Thoracic aorta (tissue), 2 donors: ENCODE measurements around the gene ADAMTS14. TPM values are rescaled to one million over a fixed set of nuclear protein-coding genes. Genes with fewer than 3 reads are reported as not detected.

Experiments
- ATAC-seq: fragments of 150-250 bp; one replicate; pipeline ENCODE4 v1.8.0; 2017; ENCODE audit warnings: low read depth; ENCODE audit not compliant: insufficient number of reproducible peaks, low FRiP score
- DNase-seq: peaks from one replicate; pipeline ENCODE4 v3.0.0-alpha.2; 2020; ENCODE audit warnings: low spot score
- H3K27ac ChIP-seq, 2 donors: fragments of 200-600 bp; sonication (generic); 1 replicate in 1 of 2; 2 replicates in 1 of 2; pipeline ENCODE4 v1.5.1; 2016; ENCODE audit warnings: mild to moderate bottlenecking in 2 of 2, moderate library complexity in 2 of 2
- H3K27me3 ChIP-seq: fragments of 200-600 bp; sonication (generic); replicated peaks from 2 replicates; pipeline ENCODE4 v1.6.0; 2016; ENCODE audit warnings: mild to moderate bottlenecking; ENCODE audit not compliant: insufficient read depth
- H3K36me3 ChIP-seq: fragments of 200-600 bp; sonication (generic); one replicate; pipeline ENCODE4 v1.5.1; 2016
- H3K4me1 ChIP-seq, 2 donors: fragments of 200-600 bp; sonication (generic); 1 replicate in 1 of 2; 2 replicates in 1 of 2; pipeline versions ENCODE4 v1.5.1 to v1.6.0; 2016; ENCODE audit warnings: low read depth in 2 of 2, mild to moderate bottlenecking in 1 of 2; ENCODE audit not compliant: control insufficient read depth in 1 of 2
- H3K4me3 ChIP-seq: fragments of 200-600 bp; sonication (generic); 2 replicates; pipeline ENCODE4 v1.5.1; 2016; ENCODE audit warnings: mild to moderate bottlenecking
- H3K9me3 ChIP-seq: fragments of 200-600 bp; sonication (generic); 2 replicates; pipeline ENCODE4 v1.5.1; 2016
- total RNA-seq, 2 donors: library from RNA; depleted of rRNA; stranded (reverse); fragments of >200 nt; gene quantifications; one replicate each; pipeline versions ENCODE4 v1.1.0 to v1.2.3, GENCODE V29; 2016
- TF ChIP-seq, protein P1 (sequence below): fragments of 200-600 bp; sonication (generic); IDR thresholded peaks from one replicate; pipeline ENCODE4 v1.5.1; 2019; ENCODE audit warnings: antibody characterized with exemption

The ADAMTS14 gene, protein sequence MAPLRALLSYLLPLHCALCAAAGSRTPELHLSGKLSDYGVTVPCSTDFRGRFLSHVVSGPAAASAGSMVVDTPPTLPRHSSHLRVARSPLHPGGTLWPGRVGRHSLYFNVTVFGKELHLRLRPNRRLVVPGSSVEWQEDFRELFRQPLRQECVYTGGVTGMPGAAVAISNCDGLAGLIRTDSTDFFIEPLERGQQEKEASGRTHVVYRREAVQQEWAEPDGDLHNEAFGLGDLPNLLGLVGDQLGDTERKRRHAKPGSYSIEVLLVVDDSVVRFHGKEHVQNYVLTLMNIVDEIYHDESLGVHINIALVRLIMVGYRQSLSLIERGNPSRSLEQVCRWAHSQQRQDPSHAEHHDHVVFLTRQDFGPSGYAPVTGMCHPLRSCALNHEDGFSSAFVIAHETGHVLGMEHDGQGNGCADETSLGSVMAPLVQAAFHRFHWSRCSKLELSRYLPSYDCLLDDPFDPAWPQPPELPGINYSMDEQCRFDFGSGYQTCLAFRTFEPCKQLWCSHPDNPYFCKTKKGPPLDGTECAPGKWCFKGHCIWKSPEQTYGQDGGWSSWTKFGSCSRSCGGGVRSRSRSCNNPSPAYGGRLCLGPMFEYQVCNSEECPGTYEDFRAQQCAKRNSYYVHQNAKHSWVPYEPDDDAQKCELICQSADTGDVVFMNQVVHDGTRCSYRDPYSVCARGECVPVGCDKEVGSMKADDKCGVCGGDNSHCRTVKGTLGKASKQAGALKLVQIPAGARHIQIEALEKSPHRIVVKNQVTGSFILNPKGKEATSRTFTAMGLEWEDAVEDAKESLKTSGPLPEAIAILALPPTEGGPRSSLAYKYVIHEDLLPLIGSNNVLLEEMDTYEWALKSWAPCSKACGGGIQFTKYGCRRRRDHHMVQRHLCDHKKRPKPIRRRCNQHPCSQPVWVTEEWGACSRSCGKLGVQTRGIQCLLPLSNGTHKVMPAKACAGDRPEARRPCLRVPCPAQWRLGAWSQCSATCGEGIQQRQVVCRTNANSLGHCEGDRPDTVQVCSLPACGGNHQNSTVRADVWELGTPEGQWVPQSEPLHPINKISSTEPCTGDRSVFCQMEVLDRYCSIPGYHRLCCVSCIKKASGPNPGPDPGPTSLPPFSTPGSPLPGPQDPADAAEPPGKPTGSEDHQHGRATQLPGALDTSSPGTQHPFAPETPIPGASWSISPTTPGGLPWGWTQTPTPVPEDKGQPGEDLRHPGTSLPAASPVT
- 1 to 10 TPM in 1 of 2 donors, not detected in 1; 1.3 TPM for total RNA-seq

DNA sequence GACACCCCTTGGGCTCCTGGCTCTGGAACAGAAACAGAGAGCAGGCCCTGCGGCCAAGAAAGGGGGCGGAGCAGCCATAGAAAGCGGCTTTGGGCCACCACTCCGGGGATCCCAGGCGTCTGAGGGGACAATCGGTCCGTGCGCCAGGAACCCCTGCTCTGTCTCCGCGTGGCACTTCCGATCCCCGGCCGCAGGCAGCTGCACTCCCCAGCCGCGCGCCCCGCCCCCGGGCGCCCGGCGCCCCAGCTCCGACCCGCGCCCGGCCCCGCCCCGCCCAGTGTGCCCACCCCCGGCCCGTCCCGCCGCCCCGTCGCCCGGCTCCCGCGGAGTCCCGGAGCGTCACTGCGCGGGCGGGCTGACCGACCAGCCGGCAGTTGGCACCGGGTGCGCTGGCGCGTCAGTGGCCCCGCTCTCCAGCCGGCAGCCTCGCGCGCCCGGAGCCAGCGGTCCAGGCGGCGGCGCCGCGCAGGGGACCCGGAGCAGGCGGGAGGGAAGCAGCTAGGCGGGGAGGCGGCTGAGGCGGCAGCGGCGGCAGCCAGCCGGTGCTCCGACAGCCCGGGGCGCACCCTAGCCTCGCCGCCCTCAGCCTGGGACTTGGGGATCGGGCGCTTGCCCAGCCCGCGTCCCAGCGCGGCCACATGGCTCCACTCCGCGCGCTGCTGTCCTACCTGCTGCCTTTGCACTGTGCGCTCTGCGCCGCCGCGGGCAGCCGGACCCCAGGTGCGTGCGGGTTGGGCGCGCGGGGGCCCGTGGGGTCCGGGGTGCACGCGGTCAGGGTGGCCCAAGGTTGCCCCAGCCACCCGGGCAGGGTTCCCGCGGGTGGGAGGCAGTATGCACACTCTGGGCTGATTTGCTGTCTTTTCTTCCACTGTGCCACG lies at the start of gene ADAMTS14:
Gene ADAMTS14 (plus strand): TSS at position 342 of the 878 bp plus-strand sequence. CDS start 297 bp downstream, at position 639.
- no peak within 1 kb of the TSS for H3K27ac ChIP-seq
- TF ChIP-seq, protein P1, sequence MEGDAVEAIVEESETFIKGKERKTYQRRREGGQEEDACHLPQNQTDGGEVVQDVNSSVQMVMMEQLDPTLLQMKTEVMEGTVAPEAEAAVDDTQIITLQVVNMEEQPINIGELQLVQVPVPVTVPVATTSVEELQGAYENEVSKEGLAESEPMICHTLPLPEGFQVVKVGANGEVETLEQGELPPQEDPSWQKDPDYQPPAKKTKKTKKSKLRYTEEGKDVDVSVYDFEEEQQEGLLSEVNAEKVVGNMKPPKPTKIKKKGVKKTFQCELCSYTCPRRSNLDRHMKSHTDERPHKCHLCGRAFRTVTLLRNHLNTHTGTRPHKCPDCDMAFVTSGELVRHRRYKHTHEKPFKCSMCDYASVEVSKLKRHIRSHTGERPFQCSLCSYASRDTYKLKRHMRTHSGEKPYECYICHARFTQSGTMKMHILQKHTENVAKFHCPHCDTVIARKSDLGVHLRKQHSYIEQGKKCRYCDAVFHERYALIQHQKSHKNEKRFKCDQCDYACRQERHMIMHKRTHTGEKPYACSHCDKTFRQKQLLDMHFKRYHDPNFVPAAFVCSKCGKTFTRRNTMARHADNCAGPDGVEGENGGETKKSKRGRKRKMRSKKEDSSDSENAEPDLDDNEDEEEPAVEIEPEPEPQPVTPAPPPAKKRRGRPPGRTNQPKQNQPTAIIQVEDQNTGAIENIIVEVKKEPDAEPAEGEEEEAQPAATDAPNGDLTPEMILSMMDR: no peak
- ATAC-seq: no peak

DNA sequence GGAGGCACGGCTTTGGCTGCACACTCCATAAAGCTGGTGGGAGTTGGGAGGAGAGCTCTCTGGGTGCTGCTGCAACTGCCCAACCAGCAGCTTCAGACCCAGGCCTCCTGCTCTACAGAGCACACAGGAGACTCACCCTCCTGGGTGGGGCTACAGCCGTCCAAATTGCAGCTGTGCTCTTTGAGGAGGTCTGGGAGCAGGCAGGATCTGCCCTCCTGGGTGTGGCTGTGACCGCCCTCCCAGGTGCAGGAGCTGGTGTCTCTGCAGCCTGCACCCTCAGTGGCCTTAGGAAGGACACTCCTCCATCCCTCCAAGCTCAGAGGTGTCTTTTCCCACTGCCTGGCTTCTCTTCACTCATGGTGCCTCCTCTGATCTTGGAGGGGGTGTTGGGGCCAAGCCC lies 49.8 kb upstream of the ADAMTS14 start:
- no peak for DNase-seq
- peaks cover 5% of the 10 kb centered on the region for H3K9me3 ChIP-seq
- ATAC-seq: no peak
- H3K27ac ChIP-seq: no peak overlapping the region
- H3K36me3 ChIP-seq: no peaks in the 10 kb centered on the region
- no peak overlapping the region for H3K4me3 ChIP-seq
- TF ChIP-seq, protein P1: no peak
- no peaks in the 10 kb centered on the region for H3K27me3 ChIP-seq
- H3K4me1 ChIP-seq: peaks cover 0 to 8% of the 10 kb centered on the region in 2 donors

More for the DNA sequence above, at the start of gene ADAMTS14:
- Histone ChIP-seq H3K27me3 (no peaks in the 10 kb centered on the region), H3K4me3 (peak within 1 kb of the TSS; percentile 55), H3K4me1 (peaks cover 4 to 17% of the 10 kb centered on the region in 2 donors), H3K9me3 (no peaks in the 10 kb centered on the region), H3K36me3 (no peaks in the 10 kb centered on the region)
- DNase-seq: no peak

DNA sequence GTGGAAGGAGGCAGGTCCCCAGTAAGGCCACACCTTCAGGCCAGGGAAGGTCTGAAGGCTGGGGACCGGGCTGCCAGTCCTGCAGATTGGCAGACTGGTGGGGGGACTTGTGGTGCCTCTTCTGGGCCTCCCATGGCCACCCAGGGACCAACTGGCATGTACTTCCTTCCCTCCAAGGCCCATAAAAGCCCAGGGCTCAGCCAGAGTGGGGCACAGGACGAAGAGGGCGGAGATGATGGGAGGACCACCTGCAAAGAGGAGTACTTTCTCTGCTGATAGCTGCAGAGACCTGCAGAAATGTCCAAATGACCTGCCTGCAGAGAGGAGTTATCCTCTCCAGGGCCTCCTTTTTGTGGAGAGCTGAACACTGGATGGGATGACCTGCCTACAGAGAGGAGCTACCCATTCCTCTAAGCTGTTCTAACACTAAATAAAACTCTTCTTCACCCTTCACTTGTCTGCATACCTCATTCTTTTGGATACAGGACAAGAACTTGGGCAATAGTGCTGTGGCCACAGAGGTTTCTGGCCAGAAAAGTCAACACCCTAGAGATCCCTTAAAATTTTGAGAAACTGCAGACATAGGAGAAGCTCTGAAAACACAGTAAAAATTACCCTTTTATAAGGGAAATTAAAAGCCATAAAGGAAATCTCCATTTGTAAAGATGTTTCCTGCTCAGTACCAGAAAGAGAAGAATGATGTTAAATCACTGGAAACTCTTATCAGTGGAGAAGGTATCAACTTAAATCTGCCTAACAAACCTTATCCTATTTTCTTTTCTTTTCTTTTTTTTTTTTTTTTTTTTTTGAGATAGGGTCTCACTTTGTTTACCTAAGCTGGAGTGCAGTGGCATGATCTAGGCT lies 49.1 kb upstream of the ADAMTS14 start:
- Histone ChIP-seq H3K4me1 (peaks cover 0 to 5% of the 10 kb centered on the region in 2 donors), H3K27ac (no peak overlapping the region), H3K4me3 (no peak overlapping the region), H3K27me3 (no peaks in the 10 kb centered on the region), H3K36me3 (no peaks in the 10 kb centered on the region), H3K9me3 (peaks cover 5% of the 10 kb centered on the region)
- DNase-seq (no peak), ATAC-seq (no peak)
- TF ChIP-seq, protein P1: no peak

DNA sequence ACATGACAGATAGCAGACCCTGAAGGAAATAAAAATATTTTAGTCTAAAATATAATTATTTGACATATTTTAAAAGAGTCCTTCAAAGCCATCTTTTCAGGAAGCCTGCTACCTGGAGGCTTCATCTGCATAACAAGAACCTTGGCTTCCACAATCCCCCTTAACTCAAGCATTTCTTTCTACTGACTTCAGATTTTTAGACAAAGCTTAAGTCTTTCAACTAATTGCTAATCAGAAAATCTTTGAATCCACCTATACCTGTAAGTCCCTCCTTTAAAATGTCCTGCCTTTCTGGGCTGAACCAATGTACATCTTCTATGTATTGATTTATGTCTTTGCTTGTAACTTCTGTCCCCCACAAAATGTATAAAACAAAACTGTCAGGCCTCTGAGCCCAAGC lies 46.2 kb upstream of the ADAMTS14 start:
- H3K27ac ChIP-seq: no peak overlapping the region
- ATAC-seq (no peak), DNase-seq (no peak)
- H3K36me3 ChIP-seq: no peaks in the 10 kb centered on the region
- no peak overlapping the region for H3K4me3 ChIP-seq
- H3K4me1 ChIP-seq: no peaks in the 10 kb centered on the region
- TF ChIP-seq, protein P1: no peak
- H3K27me3 ChIP-seq: no peaks in the 10 kb centered on the region
- H3K9me3 ChIP-seq: peaks cover 5% of the 10 kb centered on the region
